Prostate gland (tissue), 2 donors: ENCODE results near the gene SLC22A13.

ENCODE experiments used
- POLR2A ChIP-seq: fragments of 450-650 bp; IDR thresholded peaks from one replicate; pipeline ENCODE4 v1.6.1; 2016; ENCODE audit warnings: antibody characterized with exemption, mild to moderate bottlenecking
- POLR2AphosphoS5 ChIP-seq: sonication (generic); formaldehyde crosslinking; IDR thresholded peaks from one replicate; pipeline ENCODE4 v1.6.1; 2017; ENCODE audit warnings: antibody characterized with exemption
- TF ChIP-seq, protein P1 (sequence below), 4 experiments: fragments of 200-600 bp in 2 of 4; fragments of 450-650 bp in 2 of 4; sonication (generic) in 2 of 4; IDR thresholded peaks; 1 replicate in 3 of 4; 2 replicates in 1 of 4; pipeline ENCODE4 v1.5.1; 2016 to 2019; ENCODE audit warnings: antibody characterized with exemption in 4 of 4, mild to moderate bottlenecking in 2 of 4, moderate library complexity in 2 of 4

DNA sequence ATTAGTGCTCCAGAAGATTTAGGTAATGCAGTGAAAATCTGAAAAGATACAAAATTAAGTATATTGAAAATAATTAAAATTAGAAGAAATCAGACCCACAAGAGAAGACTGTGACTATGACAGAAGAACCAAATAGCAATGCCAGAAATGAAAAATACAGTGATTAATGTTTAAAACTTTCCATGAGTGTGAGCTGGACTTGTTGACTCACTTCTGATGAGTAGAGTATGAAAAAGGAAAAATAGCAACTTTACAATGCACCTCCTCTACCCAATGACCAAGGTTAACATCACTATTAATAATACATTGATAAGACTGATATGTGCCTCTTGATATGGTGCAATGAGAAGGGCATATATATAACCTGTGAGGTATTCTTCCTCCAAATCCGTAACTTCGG, 39.3 kb upstream of the SLC22A13 start:
- TF ChIP-seq, protein P1, sequence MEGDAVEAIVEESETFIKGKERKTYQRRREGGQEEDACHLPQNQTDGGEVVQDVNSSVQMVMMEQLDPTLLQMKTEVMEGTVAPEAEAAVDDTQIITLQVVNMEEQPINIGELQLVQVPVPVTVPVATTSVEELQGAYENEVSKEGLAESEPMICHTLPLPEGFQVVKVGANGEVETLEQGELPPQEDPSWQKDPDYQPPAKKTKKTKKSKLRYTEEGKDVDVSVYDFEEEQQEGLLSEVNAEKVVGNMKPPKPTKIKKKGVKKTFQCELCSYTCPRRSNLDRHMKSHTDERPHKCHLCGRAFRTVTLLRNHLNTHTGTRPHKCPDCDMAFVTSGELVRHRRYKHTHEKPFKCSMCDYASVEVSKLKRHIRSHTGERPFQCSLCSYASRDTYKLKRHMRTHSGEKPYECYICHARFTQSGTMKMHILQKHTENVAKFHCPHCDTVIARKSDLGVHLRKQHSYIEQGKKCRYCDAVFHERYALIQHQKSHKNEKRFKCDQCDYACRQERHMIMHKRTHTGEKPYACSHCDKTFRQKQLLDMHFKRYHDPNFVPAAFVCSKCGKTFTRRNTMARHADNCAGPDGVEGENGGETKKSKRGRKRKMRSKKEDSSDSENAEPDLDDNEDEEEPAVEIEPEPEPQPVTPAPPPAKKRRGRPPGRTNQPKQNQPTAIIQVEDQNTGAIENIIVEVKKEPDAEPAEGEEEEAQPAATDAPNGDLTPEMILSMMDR (IDR thresholded peaks at IDR 0.05) = no peak
- TF ChIP-seq POLR2A (no peak), POLR2AphosphoS5 (no peak)
